GM19468 (cell line): ENCODE results near the gene ADGRV1.

Experiments
- ATAC-seq: cut with Tn5 transposase; IDR thresholded peaks from one replicate; pipeline ENCODE4 v1.9.1; 2021; ENCODE audit warnings: mild to moderate bottlenecking, moderate library complexity, moderate number of reproducible peaks; ENCODE audit not compliant: unreplicated experiment; ENCODE audit errors: extremely low read depth

Gene ADGRV1

DNA sequence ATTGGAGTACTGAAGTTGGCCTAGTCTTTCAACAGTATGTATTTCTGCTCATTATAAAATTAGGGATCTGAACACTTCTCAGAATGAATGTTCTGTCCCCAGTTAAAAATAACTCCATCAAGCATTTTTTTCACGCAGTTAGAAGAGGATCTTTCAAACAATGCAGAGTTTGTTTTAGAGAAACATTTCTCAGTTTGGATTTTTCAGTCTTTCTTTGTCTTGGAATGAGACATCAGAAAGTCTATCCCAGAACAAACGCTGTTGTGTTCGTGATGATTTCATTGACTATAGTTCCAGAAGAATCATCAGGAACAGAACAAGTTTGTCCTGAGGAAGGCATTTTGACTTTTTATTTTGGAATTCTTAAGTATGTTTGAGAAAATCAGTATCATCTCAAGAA lies 605.8 kb downstream of the ADGRV1 start:
- no peak for ATAC-seq

DNA sequence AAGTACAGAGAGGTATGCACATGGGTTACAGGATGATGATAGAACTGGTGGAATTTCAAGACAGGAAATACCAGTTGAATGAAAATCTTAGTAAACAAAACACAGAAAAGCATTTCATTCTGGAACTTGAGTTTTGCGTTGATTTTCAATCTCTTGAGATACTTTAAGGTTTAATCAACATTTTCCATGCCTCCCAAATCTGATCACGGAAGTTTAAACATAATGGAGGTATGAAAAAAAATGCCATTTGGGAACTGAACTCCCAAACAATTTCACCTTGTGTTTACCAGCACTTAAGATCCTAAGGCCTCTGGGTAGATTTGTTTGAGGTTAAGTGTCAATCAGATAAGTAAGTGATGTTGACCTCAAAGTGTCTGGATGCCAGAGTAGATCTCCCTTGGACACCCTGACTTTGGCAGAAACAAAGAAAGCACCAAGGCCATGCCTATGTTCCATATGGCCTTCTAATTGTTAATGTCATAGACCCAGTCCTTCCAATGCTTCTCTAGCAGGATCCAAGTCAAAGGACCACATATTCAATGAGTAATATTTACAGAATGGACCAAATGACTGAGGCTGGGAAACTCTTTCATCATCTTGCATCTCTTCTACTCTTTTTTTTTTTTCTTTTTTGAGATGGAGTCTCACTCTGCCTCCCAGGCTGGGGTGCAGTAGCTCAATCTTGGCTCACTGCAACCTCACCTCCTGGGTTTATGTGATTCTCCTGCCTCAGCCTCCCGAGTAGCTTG lies 607.6 kb downstream of the ADGRV1 start:
- no peak for ATAC-seq

GRCh38 chr5:91168859-91169258 lies 610.3 kb downstream of the ADGRV1 start:
- no peak for ATAC-seq

- no peak for ATAC-seq
Observed at GRCh38 chr5:91170266-91170665, 611.7 kb downstream of the ADGRV1 start.

DNA sequence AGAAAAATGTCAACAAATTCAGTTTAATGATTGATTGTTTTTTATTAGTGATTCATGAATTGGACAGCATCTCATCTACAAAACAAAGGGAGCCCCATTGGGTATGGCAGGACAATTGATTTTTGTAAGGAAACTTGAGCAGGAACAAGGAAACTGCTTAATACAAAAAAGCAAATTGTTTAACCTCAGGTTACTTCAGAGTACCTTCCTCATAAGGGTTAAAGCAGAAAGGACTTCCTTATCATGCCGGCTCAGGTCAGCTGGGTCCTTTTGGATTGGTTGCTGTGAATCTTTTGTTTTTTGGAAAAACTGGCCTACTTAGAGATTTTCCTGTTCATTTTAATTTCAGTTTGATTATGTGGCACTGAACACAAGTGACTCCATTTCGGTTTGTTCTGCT lies 612.7 kb downstream of the ADGRV1 start:
- no peak for ATAC-seq

- no peak for ATAC-seq
Observed at GRCh38 chr5:91174396-91174795, 615.8 kb downstream of the ADGRV1 start.

DNA sequence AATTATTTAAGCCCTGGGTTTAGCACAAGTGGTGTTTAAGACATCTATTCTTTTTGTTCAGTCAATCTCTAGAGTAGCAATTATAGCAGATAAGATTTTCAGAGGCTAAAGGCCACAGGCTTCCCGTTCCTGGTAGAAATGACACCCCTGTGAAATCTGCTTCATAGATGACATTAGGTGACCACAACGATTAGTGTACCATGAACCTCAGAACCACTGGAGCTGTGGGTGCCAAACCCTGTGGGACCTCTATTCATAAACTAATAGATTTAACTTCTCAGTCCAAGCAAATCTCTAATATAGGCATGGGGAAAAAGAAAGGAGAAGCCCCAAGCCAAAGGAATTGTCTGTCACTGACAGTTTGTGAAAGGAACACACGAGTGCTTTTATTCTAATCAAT lies 617.1 kb downstream of the ADGRV1 start:
- ATAC-seq, result no peak

DNA sequence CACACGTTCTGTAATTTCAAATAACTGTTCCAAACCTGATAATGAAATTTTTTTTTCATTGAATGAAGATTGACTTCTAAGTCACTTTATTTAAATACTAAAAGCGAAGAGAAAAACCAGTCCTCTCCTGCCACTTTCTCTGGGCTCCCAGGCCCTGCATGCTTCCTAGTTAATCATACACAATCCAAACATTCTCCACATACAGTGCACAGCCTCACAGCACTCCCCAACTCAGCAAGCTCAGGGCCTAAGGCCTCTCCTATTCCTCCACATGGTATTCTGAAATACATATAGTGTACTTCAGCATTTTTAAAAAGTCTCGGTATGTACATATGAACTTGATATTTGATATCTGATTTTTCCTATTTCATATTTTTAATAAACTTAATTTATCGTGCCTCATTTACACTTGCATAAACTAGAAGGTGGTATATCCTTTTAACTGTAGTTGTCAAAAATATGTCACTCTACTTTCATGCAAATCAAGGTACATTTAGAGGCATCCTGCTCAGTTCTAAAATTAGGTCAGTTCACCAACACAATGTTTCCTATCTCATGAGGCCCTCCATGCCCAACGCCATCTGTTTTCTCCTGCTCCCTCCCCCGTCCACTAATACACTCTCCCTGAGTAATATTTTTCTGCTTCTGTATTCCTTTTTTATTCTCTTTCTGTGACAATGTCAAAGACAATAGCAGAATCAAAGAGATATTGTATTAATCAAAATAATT lies 617.9 kb downstream of the ADGRV1 start:
- ATAC-seq, result no peak

DNA sequence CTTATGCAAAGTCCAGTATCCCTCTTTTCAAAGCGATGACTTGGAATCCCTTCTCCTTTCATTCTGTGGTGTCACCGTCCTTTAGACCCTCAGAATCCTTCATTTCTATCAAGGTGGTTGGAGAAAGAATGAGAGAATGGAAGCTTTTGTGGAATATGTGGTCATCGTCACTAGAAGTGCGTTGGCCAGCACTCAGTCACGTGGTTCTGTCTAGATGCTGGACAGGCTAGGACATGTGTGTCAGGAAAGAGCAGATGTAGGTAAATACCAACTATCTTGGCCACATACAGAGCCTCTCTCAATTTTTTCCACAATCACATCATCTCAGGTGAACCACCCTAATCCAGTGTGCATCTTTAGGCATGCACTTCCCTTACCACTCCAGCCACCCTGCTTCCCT lies 618.5 kb downstream of the ADGRV1 start:
- ATAC-seq, result no peak

GRCh38 chr5:91177639-91178038 lies 619.0 kb downstream of the ADGRV1 start:
- no peak for ATAC-seq

DNA sequence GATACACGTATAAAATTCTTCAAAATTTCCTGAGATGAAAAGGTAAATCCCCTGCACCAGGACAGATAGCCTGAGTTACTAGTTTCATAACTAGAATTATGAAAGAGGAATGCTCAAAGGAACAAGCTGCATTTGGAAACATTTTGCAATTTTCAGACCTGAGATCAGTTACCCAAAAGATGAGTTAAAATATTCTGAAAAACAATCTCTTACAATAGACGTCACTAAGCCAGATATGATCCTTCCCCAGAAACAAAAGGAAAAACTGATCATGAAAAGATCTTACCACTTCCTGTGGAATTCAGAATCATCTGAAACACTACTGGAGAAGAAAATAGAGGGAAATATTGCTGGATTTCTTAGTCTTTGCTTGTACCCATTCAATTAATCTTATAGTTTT lies 619.9 kb downstream of the ADGRV1 start:
- ATAC-seq, result no peak

DNA sequence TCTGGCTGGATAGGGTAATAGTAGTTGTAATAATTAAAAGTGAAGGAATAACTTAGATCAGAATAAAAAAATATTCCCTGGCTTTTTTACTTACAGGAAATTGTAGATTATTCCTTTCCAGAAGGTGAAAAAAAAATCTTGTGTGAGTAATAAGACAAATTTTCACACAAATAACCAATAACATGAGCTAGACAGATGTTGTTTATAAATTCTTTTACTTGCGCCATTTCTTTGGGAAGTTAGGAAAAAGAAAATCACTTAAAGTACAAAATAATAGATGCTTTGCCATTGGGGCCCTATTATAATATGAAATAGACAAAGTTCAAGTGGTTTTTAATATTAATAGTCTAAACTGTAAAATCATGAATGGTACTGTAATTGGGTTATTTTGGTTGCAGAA lies 620.4 kb downstream of the ADGRV1 start:
- ATAC-seq, result no peak

DNA sequence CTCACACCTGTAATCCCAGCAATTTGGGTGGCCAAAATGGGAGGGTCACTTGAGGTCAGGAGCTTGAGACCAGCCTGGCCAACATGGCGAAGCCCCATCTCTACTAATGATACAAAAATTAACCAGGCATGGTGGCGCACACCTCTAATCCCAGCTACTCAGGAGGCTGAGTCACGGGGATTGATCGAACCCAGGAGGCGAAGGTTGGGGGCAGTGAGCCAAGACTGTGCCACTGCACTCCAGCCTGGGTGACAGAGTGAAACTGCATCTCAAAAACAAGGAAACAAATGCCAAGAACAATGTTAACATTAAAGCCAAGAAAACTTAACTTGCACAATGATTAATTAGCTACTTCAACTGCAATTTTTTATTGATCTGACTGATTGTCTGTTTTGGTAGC lies 621.9 kb downstream of the ADGRV1 start:
- ATAC-seq, result no peak

- peak; percentile 31 for ATAC-seq
Observed at GRCh38 chr5:91182763-91183162, 624.2 kb downstream of the ADGRV1 start.

- no peak for ATAC-seq
Observed at GRCh38 chr5:91183743-91184142, 625.1 kb downstream of the ADGRV1 start.

- no peak for ATAC-seq
Observed at GRCh38 chr5:91186101-91186500, 627.5 kb downstream of the ADGRV1 start.

DNA sequence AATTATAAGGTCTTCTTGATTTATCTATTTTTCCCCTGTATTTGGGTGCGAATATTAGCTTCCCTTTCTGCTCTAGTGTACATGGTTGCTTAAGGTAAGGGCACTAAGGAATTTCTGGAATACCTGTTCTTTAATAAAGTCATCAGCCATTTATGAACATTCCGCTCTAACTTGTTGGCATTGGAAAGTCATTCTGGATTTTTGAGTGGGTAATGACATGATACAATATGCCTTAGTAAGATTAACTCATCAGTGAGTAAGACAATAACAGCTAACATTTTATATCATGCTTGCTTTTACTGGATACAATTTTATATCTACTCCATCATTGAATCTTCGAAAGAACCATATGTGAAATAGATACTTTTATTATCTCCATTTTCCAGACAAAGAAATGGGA lies 628.4 kb downstream of the ADGRV1 start:
- ATAC-seq, result no peak

DNA sequence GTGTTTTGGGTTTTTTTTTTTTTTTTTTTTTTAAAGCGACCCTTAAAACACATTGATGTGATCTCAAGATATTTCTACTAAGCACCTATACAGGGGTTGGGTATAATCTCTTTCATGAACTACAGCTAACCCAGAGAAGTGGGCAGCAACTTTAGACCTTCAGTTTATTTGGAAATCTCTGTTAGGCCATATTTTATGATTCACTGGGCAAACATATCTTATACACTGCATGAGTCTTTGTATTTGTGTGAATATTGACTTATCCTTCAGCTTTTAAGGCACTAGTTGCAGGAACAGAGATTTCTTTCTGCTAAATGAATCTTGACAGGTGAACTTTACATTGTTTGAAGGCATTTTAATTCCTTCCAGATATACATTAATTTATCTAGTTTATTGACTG lies 630.2 kb downstream of the ADGRV1 start:
- ATAC-seq, result no peak

GRCh38 chr5:91189480-91190313 lies 631.1 kb downstream of the ADGRV1 start:
- peak; percentile 70 for ATAC-seq

DNA sequence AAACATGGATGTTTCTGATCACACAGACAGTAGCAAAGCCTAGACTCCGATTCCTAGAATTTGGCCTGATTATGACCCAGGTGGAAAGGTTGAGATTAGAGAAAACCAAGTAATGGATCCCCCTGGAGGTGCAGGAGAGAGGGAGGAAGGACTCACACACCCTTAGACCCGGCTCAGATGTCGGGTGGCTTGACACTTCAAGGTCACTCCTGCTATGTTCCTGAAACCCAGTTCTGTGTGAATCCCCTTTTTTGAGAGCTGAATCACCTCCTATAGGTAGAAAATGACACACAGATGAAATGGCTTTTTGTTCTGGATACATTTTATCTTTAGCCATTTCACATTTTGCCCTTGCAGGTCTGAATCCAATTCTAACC lies 631.7 kb downstream of the ADGRV1 start:
- ATAC-seq, result no peak

DNA sequence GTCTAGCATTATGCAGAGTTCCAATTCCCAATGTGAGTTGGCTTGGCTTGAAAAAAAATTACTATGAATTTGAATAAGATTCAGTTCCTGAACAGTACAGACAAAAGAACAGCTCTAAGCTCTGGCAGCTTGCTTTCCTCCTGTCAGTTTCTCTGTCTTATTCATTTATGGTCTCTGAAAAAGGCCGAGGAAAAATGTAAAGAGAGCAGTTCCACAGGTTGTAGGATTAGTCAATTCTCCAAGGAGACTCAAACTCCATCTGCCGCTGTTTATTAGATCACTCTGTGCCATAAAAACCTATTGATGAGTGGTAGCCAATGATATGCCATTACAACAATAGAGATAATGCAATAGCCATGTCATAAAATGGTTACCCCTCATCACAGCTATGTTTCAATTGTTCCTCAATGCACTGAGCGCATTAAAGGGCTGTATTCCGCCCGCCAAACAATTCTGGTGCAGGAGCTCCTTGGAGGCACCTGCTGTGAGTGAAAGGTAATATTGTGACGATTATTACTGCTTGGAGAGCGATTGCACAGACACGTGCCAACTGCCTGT lies 636.3 kb downstream of the ADGRV1 start:
- no peak for ATAC-seq
